Panc1 (cell line): ENCODE results near the gene MYMK. TPM values are rescaled to one million over a fixed set of nuclear protein-coding genes. Genes with fewer than 3 reads are reported as not detected.

Experiments used
- ATAC-seq: fragments of 200-7000 bp; cut with Tn5 transposase; 2 replicates; pipeline ENCODE4 v1.9.1; 2020; ENCODE audit warnings: mild to moderate bottlenecking, moderate library complexity
- BruUV-seq: library from RNA; stranded (reverse); fragments of 400-500 nt; replicated peaks from 2 replicates; lab custom pipeline; 2021; lab: Mats Ljungman, UMichigan
- CTCF ChIA-PET: fragments of 300-600 bp; sonication (Branson Sonifier 250); formaldehyde crosslinking; loops from one replicate; lab custom pipeline; 2022; ENCODE audit warnings: antibody characterized with exemption; lab: Charles Lee
- POLR2A ChIA-PET: fragments of 300-600 bp; sonication (Branson Sonifier 250); formaldehyde crosslinking; loops from one replicate; lab custom pipeline; 2022; ENCODE audit warnings: antibody characterized with exemption; lab: Charles Lee
- DNase-seq: peaks from one replicate; pipeline ENCODE4 v3.0.0-alpha.2; 2010; ENCODE audit warnings: low read depth, low spot score
- H3K27ac ChIP-seq: 2 replicates; pipeline ENCODE4 v1.5.1; 2011; ENCODE audit warnings: mild to moderate bottlenecking, low read length, inconsistent platforms
- H3K27me3 ChIP-seq: fragments of 200-500 bp; sonication (Bioruptor generic); 2 replicates; pipeline ENCODE4 v1.6.0; 2014; ENCODE audit warnings: low read length, inconsistent platforms; ENCODE audit not compliant: control insufficient read depth, insufficient read depth
- H3K36me3 ChIP-seq: fragments of 200-500 bp; sonication (Bioruptor generic); 2 replicates; pipeline ENCODE4 v1.5.1; 2014; ENCODE audit warnings: inconsistent platforms, mild to moderate bottlenecking, low read length, moderate library complexity; ENCODE audit not compliant: control insufficient read depth, insufficient read depth
- H3K4me1 ChIP-seq: 2 replicates; pipeline ENCODE4 v1.5.1; 2011; ENCODE audit warnings: inconsistent platforms, mild to moderate bottlenecking, low read length, moderate library complexity; ENCODE audit not compliant: control insufficient read depth, insufficient read depth
- H3K4me3 ChIP-seq, 2 experiments: 2 replicates each; pipeline ENCODE4 v1.5.1; 2011 to 2012; ENCODE audit warnings: low read depth in 2 of 2, low read length in 2 of 2, mild to moderate bottlenecking in 2 of 2, inconsistent platforms in 1 of 2, moderate library complexity in 1 of 2
- H3K9me3 ChIP-seq: fragments of 200-500 bp; sonication (Bioruptor generic); 2 replicates; pipeline ENCODE4 v1.5.1; 2014; ENCODE audit warnings: low read depth, mild to moderate bottlenecking, inconsistent platforms, low read length, moderate library complexity; ENCODE audit not compliant: control insufficient read depth, insufficient read depth
- POLR2AphosphoS5 ChIP-seq: IDR thresholded peaks from 2 replicates; pipeline ENCODE4 v1.6.1; 2012; ENCODE audit warnings: mild to moderate bottlenecking, low read depth, low read length, moderate library complexity
- SIN3A ChIP-seq: IDR thresholded peaks from 2 replicates; pipeline ENCODE4 v1.6.1; 2012; ENCODE audit warnings: low read depth, mild to moderate bottlenecking, low read length, moderate library complexity, borderline replicate concordance; ENCODE audit not compliant: insufficient read depth
- TCF7L2 ChIP-seq: IDR thresholded peaks from 2 replicates; pipeline ENCODE4 v1.6.1; 2011; ENCODE audit warnings: mild to moderate bottlenecking, low read depth, low read length, inconsistent platforms
- in situ Hi-C: cut with HindIII; loops from 2 replicates; pipeline ENCODE4 v1.10.0; 2016; ENCODE audit warnings: low sequenced_read_pairs, low pct_unique_long_range_greater_than_20kb
- intact Hi-C: fragments of 100-400 bp; cut with micrococcal nuclease; formaldehyde crosslinking; loops from one replicate; pipeline ENCODE4 v1.10.0; 2022; ENCODE audit not compliant: unreplicated experiment
- total RNA-seq: library from RNA; stranded (reverse); gene quantifications from one replicate; pipeline ENCODE4 v1.2.1, GENCODE V29; 2021; ENCODE audit not compliant: unreplicated experiment
- TF ChIP-seq, protein P1 (sequence below): fragments of 450-650 bp; IDR thresholded peaks from 2 replicates; pipeline ENCODE4 v1.5.1; 2017; ENCODE audit warnings: mild to moderate bottlenecking
- TF ChIP-seq, protein P2 (sequence below), 2 experiments: IDR thresholded peaks; 2 replicates each; pipeline ENCODE4 v1.6.1; 2011 to 2012; ENCODE audit warnings: low read depth in 2 of 2, control low read depth in 1 of 2, low read length in 1 of 2, mild to moderate bottlenecking in 1 of 2, moderate library complexity in 1 of 2; ENCODE audit not compliant: insufficient read depth in 1 of 2

The MYMK gene
- total RNA-seq, 1 experiment from 2014 or later, result not detected

DNA sequence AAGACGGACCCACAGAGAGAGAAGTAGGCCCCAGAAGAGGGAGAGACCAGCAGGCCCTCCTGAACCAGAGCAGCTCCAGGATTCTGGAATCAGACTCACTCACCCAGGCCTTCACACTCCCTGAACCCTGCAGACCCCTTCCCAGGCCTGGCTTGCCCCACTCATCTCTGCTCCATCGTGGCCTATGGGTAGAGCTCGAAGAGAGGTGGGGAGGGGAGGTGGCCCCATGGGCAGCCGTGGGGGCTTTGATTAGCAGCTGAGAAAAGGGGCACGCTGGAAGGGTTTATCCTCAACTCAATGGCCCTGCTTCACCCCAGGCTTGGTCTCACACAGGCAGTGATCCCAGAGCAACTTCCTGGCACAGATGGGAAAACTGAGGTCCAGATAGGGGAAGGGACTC, 613 bp downstream of the MYMK start:
- no TSS peak for BruUV-seq
- no peaks in the 10 kb centered on the region for H3K36me3 ChIP-seq
- ChIA-PET CTCF (no interaction called here), POLR2A (no interaction called here)
- DNase-seq (no peak), ATAC-seq (no peak)
- TF ChIP-seq POLR2AphosphoS5, result no peak
- TF ChIP-seq SIN3A, result no peak
- TF ChIP-seq, protein P1, sequence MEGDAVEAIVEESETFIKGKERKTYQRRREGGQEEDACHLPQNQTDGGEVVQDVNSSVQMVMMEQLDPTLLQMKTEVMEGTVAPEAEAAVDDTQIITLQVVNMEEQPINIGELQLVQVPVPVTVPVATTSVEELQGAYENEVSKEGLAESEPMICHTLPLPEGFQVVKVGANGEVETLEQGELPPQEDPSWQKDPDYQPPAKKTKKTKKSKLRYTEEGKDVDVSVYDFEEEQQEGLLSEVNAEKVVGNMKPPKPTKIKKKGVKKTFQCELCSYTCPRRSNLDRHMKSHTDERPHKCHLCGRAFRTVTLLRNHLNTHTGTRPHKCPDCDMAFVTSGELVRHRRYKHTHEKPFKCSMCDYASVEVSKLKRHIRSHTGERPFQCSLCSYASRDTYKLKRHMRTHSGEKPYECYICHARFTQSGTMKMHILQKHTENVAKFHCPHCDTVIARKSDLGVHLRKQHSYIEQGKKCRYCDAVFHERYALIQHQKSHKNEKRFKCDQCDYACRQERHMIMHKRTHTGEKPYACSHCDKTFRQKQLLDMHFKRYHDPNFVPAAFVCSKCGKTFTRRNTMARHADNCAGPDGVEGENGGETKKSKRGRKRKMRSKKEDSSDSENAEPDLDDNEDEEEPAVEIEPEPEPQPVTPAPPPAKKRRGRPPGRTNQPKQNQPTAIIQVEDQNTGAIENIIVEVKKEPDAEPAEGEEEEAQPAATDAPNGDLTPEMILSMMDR, result no peak
- TF ChIP-seq, protein P2, sequence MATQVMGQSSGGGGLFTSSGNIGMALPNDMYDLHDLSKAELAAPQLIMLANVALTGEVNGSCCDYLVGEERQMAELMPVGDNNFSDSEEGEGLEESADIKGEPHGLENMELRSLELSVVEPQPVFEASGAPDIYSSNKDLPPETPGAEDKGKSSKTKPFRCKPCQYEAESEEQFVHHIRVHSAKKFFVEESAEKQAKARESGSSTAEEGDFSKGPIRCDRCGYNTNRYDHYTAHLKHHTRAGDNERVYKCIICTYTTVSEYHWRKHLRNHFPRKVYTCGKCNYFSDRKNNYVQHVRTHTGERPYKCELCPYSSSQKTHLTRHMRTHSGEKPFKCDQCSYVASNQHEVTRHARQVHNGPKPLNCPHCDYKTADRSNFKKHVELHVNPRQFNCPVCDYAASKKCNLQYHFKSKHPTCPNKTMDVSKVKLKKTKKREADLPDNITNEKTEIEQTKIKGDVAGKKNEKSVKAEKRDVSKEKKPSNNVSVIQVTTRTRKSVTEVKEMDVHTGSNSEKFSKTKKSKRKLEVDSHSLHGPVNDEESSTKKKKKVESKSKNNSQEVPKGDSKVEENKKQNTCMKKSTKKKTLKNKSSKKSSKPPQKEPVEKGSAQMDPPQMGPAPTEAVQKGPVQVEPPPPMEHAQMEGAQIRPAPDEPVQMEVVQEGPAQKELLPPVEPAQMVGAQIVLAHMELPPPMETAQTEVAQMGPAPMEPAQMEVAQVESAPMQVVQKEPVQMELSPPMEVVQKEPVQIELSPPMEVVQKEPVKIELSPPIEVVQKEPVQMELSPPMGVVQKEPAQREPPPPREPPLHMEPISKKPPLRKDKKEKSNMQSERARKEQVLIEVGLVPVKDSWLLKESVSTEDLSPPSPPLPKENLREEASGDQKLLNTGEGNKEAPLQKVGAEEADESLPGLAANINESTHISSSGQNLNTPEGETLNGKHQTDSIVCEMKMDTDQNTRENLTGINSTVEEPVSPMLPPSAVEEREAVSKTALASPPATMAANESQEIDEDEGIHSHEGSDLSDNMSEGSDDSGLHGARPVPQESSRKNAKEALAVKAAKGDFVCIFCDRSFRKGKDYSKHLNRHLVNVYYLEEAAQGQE (IDR thresholded peaks at IDR 0.05; ENCODE audit: insufficient read depth in 1 of 2, low read depth in 2 of 2, low read length in 1 of 2), result no peak
- TF ChIP-seq TCF7L2, result no peak
- no peak overlapping the region for H3K27ac ChIP-seq
- H3K27me3 ChIP-seq, result no peaks in the 10 kb centered on the region
- in situ Hi-C loops, result no loop called here
- no peaks in the 10 kb centered on the region for H3K9me3 ChIP-seq
- intact Hi-C loops, result no loop called here
- H3K4me1 ChIP-seq, result no peaks in the 10 kb centered on the region
- H3K4me3 ChIP-seq, result no peak overlapping the region

- H3K4me3 ChIP-seq, result no peak overlapping the region
- no TSS peak for BruUV-seq
- in situ Hi-C loops (no loop called here), intact Hi-C loops (no loop called here)
- POLR2A ChIA-PET, result no interaction called here
- DNase-seq (no peak), ATAC-seq (no peak)
- H3K36me3 ChIP-seq, result no peaks in the 10 kb centered on the region
- CTCF ChIA-PET, result no interaction called here
- TF ChIP-seq SIN3A (no peak), POLR2AphosphoS5 (no peak), TCF7L2 (no peak)
- TF ChIP-seq, protein P2 (IDR thresholded peaks at IDR 0.05; ENCODE audit: insufficient read depth in 1 of 2, low read depth in 2 of 2, low read length in 1 of 2), result no peak
- TF ChIP-seq, protein P1, result no peak
- H3K9me3 ChIP-seq, result no peaks in the 10 kb centered on the region
- no peak overlapping the region for H3K27ac ChIP-seq
- H3K27me3 ChIP-seq, result no peaks in the 10 kb centered on the region
- no peaks in the 10 kb centered on the region for H3K4me1 ChIP-seq
Observed at GRCh38 chr9:133523106-133523505, 1.7 kb downstream of the MYMK start.
